HEK293 (cell line): ENCODE measurements around the gene HLA-DRB1.

ENCODE experiments used
- MEIS1 ChIP-seq: sonication (generic); formaldehyde crosslinking; IDR thresholded peaks from 2 replicates; pipeline ENCODE4 v1.8.1; 2022; ENCODE audit warnings: missing genetic modification reagents, mild to moderate bottlenecking, borderline replicate concordance
- ZNF274 ChIP-seq, 2 experiments: fragments of 200-500 bp in 1 of 2; fragments of 450-650 bp in 1 of 2; sonication (Bioruptor generic) in 1 of 2; formaldehyde crosslinking in 1 of 2; IDR thresholded peaks; 2 replicates each; pipeline versions ENCODE4 v1.5.1 to v1.6.1; 2014 to 2016; ENCODE audit warnings: borderline replicate concordance in 1 of 2, inconsistent platforms in 1 of 2, low read length in 1 of 2, missing biosample characterization in 1 of 2, missing genetic modification characterization in 1 of 2
- TF ChIP-seq, protein P1 (sequence below): fragments of 450-650 bp; formaldehyde crosslinking; IDR thresholded peaks from 2 replicates; pipeline ENCODE4 v1.5.1; 2016; ENCODE audit warnings: missing biosample characterization, missing genetic modification characterization
- TF ChIP-seq, protein P2 (sequence below): fragments of 450-650 bp; formaldehyde crosslinking; IDR thresholded peaks from 2 replicates; pipeline ENCODE4 v1.5.1; 2017; ENCODE audit warnings: missing biosample characterization, mild to moderate bottlenecking, missing genetic modification characterization, moderate library complexity

DNA sequence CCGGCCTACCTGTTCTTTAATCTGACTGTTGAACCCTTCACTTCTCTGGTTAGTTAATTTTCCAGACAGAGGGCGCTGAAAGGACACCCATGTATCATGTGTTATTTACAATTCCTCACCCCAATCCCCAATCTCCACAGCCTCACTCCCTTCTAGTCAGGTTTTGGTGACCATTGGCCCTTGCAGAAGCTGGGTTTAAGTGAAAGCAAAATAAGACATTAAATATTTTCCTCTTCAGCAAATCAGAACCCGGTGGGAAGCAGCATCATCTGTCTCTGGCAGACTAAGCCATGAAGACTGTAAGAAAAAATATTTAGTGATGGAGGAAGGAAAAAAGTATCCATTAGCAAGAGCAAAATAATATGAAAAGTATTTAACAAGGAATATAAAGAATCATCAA is 38.2 kb upstream of the HLA-DRB1 start:
- TF ChIP-seq ZNF274 (IDR thresholded peaks at IDR 0.05; ENCODE audit: low read length): no peak
- TF ChIP-seq ZNF274 (tag by site-specific recombination; IDR thresholded peaks at IDR 0.05; ENCODE audit: borderline replicate concordance): no peak
- TF ChIP-seq, protein P1, sequence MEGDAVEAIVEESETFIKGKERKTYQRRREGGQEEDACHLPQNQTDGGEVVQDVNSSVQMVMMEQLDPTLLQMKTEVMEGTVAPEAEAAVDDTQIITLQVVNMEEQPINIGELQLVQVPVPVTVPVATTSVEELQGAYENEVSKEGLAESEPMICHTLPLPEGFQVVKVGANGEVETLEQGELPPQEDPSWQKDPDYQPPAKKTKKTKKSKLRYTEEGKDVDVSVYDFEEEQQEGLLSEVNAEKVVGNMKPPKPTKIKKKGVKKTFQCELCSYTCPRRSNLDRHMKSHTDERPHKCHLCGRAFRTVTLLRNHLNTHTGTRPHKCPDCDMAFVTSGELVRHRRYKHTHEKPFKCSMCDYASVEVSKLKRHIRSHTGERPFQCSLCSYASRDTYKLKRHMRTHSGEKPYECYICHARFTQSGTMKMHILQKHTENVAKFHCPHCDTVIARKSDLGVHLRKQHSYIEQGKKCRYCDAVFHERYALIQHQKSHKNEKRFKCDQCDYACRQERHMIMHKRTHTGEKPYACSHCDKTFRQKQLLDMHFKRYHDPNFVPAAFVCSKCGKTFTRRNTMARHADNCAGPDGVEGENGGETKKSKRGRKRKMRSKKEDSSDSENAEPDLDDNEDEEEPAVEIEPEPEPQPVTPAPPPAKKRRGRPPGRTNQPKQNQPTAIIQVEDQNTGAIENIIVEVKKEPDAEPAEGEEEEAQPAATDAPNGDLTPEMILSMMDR (tag by site-specific recombination): no peak
- TF ChIP-seq MEIS1 (CRISPR knock-in tag): no peak
- TF ChIP-seq, protein P2, sequence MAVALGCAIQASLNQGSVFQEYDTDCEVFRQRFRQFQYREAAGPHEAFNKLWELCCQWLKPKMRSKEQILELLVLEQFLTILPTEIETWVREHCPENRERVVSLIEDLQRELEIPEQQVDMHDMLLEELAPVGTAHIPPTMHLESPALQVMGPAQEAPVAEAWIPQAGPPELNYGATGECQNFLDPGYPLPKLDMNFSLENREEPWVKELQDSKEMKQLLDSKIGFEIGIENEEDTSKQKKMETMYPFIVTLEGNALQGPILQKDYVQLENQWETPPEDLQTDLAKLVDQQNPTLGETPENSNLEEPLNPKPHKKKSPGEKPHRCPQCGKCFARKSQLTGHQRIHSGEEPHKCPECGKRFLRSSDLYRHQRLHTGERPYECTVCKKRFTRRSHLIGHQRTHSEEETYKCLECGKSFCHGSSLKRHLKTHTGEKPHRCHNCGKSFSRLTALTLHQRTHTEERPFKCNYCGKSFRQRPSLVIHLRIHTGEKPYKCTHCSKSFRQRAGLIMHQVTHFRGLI (tag by site-specific recombination): no peak
